Colonic mucosa (tissue), 4 donors: ENCODE results near the gene ABHD12B. TPM values are rescaled to one million over a fixed set of nuclear protein-coding genes. Genes with fewer than 3 reads are reported as not detected.

ENCODE experiments used
- DNase-seq: peaks from one replicate; pipeline ENCODE4 v3.0.0-alpha.2; 2020
- H3K27ac ChIP-seq: fragments of 200-600 bp; one replicate; pipeline ENCODE4 v1.8.0; 2021
- H3K27me3 ChIP-seq: fragments of 200-600 bp; one replicate; pipeline ENCODE4 v1.8.0; 2021
- H3K36me3 ChIP-seq: fragments of 200-600 bp; one replicate; pipeline ENCODE4 v1.8.0; 2021
- H3K4me1 ChIP-seq: fragments of 200-600 bp; one replicate; pipeline ENCODE4 v1.8.0; 2021; ENCODE audit warnings: mild to moderate bottlenecking
- H3K4me3 ChIP-seq: fragments of 200-600 bp; one replicate; pipeline ENCODE4 v1.8.0; 2021
- H3K9ac ChIP-seq, 2 donors: one replicate each; pipeline ENCODE4 v1.7.0; 2013; ENCODE audit warnings: control low read depth in 2 of 2, low read depth in 2 of 2, low read length in 2 of 2
- H3K9me3 ChIP-seq: fragments of 200-600 bp; one replicate; pipeline ENCODE4 v1.8.0; 2021
- intact Hi-C: fragments of 100-400 bp; cut with DNase I; formaldehyde crosslinking; loops from one replicate; pipeline ENCODE4 v1.14.1; 2022
- total RNA-seq, 2 donors: library from RNA; stranded (reverse); fragmentation: NEBNext Ultra II Directional in 1 of 2; extraction: Animal tissue kit (Norgen Biotek cat#: 25700) in 1 of 2; gene quantifications; one replicate each; pipeline ENCODE4 v1.2.1, GENCODE V29; 2021
- TF ChIP-seq, protein P1 (sequence below): fragments of 200-600 bp; IDR thresholded peaks from one replicate; pipeline ENCODE4 v1.8.0; 2022; ENCODE audit warnings: antibody characterized with exemption, mild to moderate bottlenecking
- donor health status: healthy.
- donor health status: DM: no; HTN: no; CAD: no.
- donor health status: DM: no; HTN: no; CAD: no.

The ABHD12B gene
- total RNA-seq, 2 donors from 2014 or later = 11.0 to 20.7 TPM

DNA sequence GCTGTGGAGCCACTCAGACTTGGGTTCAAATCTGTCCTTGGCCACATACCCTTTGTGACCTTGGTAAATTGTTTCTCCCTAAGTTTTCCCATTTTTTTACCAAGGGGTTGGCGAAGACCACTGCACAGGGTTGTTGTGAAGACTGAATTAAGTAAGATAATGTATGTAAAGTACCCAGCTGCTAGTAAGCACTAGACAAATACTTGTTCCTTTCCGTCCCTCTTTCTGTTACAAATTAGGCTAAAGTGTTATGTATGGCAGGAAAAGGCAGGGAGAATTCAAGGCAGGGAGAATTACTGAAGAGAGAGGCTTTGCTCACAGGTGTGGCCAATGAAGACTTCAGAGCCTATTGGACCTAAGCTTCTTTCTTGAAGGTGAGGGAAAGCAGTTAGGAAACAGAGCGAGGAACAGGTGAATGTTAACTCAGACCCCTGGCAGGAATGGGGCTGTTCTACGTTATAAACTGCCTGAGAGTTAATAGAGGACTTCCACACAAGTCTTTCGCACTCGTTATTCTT is 25.9 kb downstream of the ABHD12B start:
- H3K36me3 ChIP-seq = no peaks in the 10 kb centered on the region
- H3K27me3 ChIP-seq = no peaks in the 10 kb centered on the region
- no peak for DNase-seq
- peak overlapping the region; percentile 63 for H3K27ac ChIP-seq
- no peaks in the 10 kb centered on the region for H3K9me3 ChIP-seq
- H3K9ac ChIP-seq = no peak overlapping the region
- no peaks in the 10 kb centered on the region for H3K4me1 ChIP-seq
- no peak overlapping the region for H3K4me3 ChIP-seq
- TF ChIP-seq, protein P1, sequence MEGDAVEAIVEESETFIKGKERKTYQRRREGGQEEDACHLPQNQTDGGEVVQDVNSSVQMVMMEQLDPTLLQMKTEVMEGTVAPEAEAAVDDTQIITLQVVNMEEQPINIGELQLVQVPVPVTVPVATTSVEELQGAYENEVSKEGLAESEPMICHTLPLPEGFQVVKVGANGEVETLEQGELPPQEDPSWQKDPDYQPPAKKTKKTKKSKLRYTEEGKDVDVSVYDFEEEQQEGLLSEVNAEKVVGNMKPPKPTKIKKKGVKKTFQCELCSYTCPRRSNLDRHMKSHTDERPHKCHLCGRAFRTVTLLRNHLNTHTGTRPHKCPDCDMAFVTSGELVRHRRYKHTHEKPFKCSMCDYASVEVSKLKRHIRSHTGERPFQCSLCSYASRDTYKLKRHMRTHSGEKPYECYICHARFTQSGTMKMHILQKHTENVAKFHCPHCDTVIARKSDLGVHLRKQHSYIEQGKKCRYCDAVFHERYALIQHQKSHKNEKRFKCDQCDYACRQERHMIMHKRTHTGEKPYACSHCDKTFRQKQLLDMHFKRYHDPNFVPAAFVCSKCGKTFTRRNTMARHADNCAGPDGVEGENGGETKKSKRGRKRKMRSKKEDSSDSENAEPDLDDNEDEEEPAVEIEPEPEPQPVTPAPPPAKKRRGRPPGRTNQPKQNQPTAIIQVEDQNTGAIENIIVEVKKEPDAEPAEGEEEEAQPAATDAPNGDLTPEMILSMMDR = no peak
- intact Hi-C loops = no loop called here

DNA sequence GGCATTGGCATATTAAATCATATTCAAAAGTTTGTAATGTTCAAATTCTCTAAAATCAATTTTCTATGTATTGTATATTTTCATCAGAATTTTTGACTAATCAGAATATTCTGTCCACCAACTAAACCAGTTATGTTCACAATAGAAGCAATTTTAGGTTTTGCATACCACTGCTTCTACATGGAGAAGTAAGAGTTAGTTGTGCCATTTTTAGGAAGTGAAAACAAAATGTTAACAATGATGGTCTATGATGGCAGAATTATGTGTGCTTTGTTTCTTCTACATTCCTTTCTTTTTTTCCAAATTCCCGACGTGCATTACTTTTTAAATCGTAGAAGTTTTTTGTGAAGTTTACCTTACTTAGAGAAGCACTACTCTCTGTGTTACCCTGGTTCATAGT is 29.5 kb downstream of the ABHD12B start:
- Histone ChIP-seq H3K9ac (no peak overlapping the region), H3K4me1 (no peaks in the 10 kb centered on the region), H3K27me3 (no peaks in the 10 kb centered on the region), H3K36me3 (no peaks in the 10 kb centered on the region), H3K4me3 (no peak overlapping the region), H3K27ac (no peak overlapping the region), H3K9me3 (no peaks in the 10 kb centered on the region)
- DNase-seq = no peak
- TF ChIP-seq, protein P1 = no peak
- intact Hi-C loops = no loop called here

DNA sequence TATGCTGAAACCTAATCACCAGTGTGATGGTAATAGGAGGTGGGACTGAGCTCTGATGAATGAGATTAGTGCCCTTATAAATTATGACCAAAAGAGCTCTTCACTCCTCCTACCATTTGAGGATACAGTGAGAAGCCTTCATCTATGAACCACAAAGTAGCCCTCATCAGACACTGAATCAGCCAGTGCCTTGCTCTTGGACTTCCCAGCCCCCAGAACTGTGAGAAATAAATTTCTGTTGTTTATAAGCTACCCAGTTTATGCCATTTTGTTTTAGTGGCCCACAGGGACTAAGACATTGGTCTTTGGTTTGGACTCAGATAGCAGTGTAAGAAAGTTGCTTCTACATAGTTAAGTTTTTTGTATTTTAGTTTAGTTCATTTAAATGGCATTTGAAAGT is 32.9 kb downstream of the ABHD12B start:
- Histone ChIP-seq H3K27me3 (no peaks in the 10 kb centered on the region), H3K9ac (no peak overlapping the region), H3K27ac (no peak overlapping the region), H3K4me3 (no peak overlapping the region), H3K4me1 (no peaks in the 10 kb centered on the region), H3K9me3 (no peaks in the 10 kb centered on the region), H3K36me3 (no peaks in the 10 kb centered on the region)
- TF ChIP-seq, protein P1 = no peak
- intact Hi-C loops = no loop called here
- DNase-seq = no peak

DNA sequence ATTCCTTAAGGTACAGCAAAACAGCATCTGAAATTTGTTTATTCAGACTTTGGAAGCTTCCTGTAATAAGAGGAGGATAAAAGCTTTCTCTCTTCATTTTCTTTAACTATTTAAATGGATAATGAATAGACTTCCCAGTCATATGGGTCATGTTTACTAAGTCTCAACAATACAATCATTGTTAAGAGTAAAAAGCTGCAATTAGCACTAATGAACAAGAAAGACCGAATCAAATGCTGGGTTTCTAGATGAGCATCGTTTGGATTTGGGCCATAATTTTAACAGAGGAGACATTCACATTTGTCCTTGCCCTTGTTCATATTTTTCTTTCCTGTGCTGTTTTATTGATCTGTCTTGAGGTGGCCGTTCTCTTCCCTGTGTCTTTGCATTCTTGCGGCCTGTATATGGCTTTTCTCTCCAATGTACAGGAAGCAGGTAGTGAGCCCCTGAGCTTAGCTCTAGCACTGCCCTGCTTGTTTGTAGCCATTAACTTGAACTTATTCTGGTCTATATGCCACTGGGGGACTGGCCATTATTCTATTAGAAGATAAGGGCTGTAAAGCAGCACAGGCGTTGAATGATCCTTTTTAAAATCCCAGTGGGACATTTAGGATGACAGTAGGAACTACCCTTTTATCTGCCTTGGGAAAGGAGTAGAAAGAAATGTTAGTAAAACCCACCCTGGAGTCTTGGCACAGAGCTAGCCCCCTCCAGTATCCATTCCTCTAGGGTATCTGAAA is 34.6 kb downstream of the ABHD12B start:
- TF ChIP-seq, protein P1 = no peak
- no peak for DNase-seq
- Histone ChIP-seq H3K36me3 (no peaks in the 10 kb centered on the region), H3K4me3 (no peak overlapping the region), H3K27ac (no peak overlapping the region), H3K9me3 (no peaks in the 10 kb centered on the region), H3K27me3 (no peaks in the 10 kb centered on the region), H3K4me1 (no peaks in the 10 kb centered on the region), H3K9ac (no peak overlapping the region)
- intact Hi-C loops = no loop called here

DNA sequence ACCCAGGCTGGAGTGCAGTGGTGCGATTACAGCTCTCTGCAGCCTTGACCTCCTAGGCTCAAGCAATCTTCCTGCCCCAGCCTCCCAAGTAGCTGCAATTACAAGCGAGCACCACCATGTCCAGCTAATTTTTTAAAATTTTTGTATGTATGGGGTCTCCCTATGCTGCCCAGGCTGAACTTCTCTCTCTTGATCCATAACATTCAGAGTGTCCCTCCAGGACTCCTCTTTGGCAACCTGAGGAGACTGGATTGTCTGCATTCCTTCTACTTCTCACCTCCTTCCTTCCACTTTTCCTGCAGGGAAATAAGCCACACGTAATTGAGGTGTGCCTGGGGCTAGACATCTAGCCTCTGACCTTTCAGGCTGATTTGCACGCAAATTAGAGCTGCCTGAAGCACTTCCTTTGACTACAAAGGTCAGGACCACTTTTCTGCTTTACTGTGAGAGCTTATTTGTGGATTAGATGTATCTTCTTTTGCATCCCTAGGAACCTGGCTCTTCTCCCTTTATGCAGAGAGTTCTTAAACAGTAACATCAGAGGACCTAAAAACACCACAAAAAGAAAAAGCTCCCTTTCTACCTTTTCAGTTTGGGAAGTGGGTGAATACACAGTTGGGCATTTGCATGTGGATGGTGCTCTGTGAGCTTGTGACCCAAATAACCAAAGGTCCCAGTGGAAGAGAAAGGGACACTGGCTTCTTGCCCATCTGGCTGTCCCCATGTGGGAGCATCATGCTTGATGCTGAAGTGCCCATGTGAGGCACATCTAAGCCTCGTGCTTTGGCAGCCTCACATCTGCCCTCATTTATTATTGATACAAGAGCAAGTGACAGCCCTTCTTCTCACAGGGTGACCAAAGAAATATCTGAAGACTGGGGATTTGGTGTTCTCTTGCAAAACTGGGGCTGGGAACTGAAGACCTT is 38.9 kb downstream of the ABHD12B start:
- Histone ChIP-seq H3K9ac (no peak overlapping the region), H3K9me3 (no peaks in the 10 kb centered on the region), H3K4me1 (no peaks in the 10 kb centered on the region), H3K4me3 (no peak overlapping the region), H3K27me3 (no peaks in the 10 kb centered on the region), H3K36me3 (peaks cover 4% of the 10 kb centered on the region), H3K27ac (no peak overlapping the region)
- TF ChIP-seq, protein P1 = no peak
- intact Hi-C loops = no loop called here
- no peak for DNase-seq
